IMR-90 (cell line): Measurements from ENCODE around the gene CYTH4. TPM values are rescaled to one million over a fixed set of nuclear protein-coding genes. Genes with fewer than 3 reads are reported as not detected.
"Not testable (repeated sequence)": the region's sequence is repeated elsewhere in the genome, so short reads cannot be mapped to it uniquely, and the experiment has no call there.

ENCODE experiments used
- ATAC-seq: fragments of 200-7000 bp; cut with Tn5 transposase; 2 replicates; pipeline ENCODE4 v1.9.1; 2020; ENCODE audit warnings: low read depth, mild to moderate bottlenecking, moderate library complexity
- BruUV-seq: library from RNA; stranded (reverse); fragments of 400-500 nt; replicated peaks from 2 replicates; lab custom pipeline; 2021; lab: Mats Ljungman, UMichigan
- CTCF ChIA-PET: fragments of 300-600 bp; formaldehyde crosslinking; extraction: SDS; loops from one replicate; lab custom pipeline; 2021; ENCODE audit warnings: antibody characterized with exemption; lab: Yijun Ruan, JAX
- POLR2A ChIA-PET: fragments of 300-600 bp; sonication (Branson Sonifier 250); formaldehyde crosslinking; loops from one replicate; lab custom pipeline; 2022; ENCODE audit warnings: antibody characterized with exemption; ENCODE audit not compliant: unreplicated experiment; lab: Charles Lee
- DNase-seq: peaks from one replicate; pipeline ENCODE4 v3.0.0; 2013
- H2AFZ ChIP-seq: replicated peaks from 2 replicates; pipeline ENCODE3; 2013; ENCODE audit warnings: low read length, mild to moderate bottlenecking; ENCODE audit not compliant: poor library complexity
- H2AK5ac ChIP-seq: 2 replicates; pipeline ENCODE4 v1.6.1; 2013; ENCODE audit warnings: low read depth, low read length, inconsistent platforms
- H2AK9ac ChIP-seq: replicated peaks from 2 replicates; pipeline ENCODE3; 2013; ENCODE audit warnings: mild to moderate bottlenecking, low read depth, low read length, moderate library complexity; ENCODE audit not compliant: poor library complexity
- H2BK120ac ChIP-seq: 2 replicates; pipeline ENCODE4 v1.6.1; 2013; ENCODE audit warnings: low read depth, low read length, inconsistent platforms
- H2BK15ac ChIP-seq: 3 replicates; pipeline ENCODE4 v1.6.1; 2013; ENCODE audit warnings: low read depth, low read length, inconsistent platforms
- H2BK20ac ChIP-seq: 2 replicates; pipeline ENCODE4 v1.6.1; 2013; ENCODE audit warnings: low read depth, mild to moderate bottlenecking, inconsistent platforms, low read length, moderate library complexity
- H2BK5ac ChIP-seq: 2 replicates; pipeline ENCODE4 v1.6.1; 2013; ENCODE audit warnings: mild to moderate bottlenecking, low read depth, low read length, inconsistent platforms; ENCODE audit not compliant: poor library complexity, severe bottlenecking
- H3K14ac ChIP-seq: replicated peaks from 2 replicates; pipeline ENCODE4 v1.6.1; 2013; ENCODE audit warnings: low read depth, low read length, inconsistent platforms
- H3K18ac ChIP-seq: 2 replicates; pipeline ENCODE4 v1.6.1; 2013; ENCODE audit warnings: low read depth, low read length, control low read depth
- H3K23ac ChIP-seq: 2 replicates; pipeline ENCODE4 v1.6.1; 2013; ENCODE audit warnings: low read depth, low read length, inconsistent platforms
- H3K27ac ChIP-seq: 2 replicates; pipeline ENCODE4 v1.5.1; 2013; ENCODE audit warnings: mild to moderate bottlenecking, control low read depth, low read length; ENCODE audit not compliant: insufficient read depth
- H3K27me3 ChIP-seq: 2 replicates; pipeline ENCODE4 v1.6.1; 2013; ENCODE audit warnings: low read length; ENCODE audit not compliant: control insufficient read depth, insufficient read depth
- H3K36me3 ChIP-seq: 2 replicates; pipeline ENCODE4 v1.6.1; 2013; ENCODE audit warnings: low read length, mixed read lengths; ENCODE audit not compliant: control insufficient read depth, insufficient read depth
- H3K4ac ChIP-seq: 2 replicates; pipeline ENCODE4 v1.6.1; 2013; ENCODE audit warnings: low read depth, low read length, inconsistent platforms
- H3K4me1 ChIP-seq: 2 replicates; pipeline ENCODE4 v1.6.1; 2013; ENCODE audit warnings: low read length, mixed read lengths; ENCODE audit not compliant: control insufficient read depth, insufficient read depth
- H3K4me2 ChIP-seq: 2 replicates; pipeline ENCODE4 v1.6.1; 2013; ENCODE audit warnings: low read depth, mild to moderate bottlenecking, control low read depth, low read length, moderate library complexity
- H3K4me3 ChIP-seq: 2 replicates; pipeline ENCODE4 v1.5.1; 2013; ENCODE audit warnings: low read depth, mild to moderate bottlenecking, control low read depth, low read length, moderate library complexity; ENCODE audit not compliant: insufficient read depth
- H3K56ac ChIP-seq: 2 replicates; pipeline ENCODE4 v1.6.1; 2013; ENCODE audit warnings: low read length, inconsistent platforms; ENCODE audit not compliant: insufficient read depth; ENCODE audit errors: extremely low read depth
- H3K79me1 ChIP-seq, 2 experiments: 2 replicates each; pipeline ENCODE4 v1.6.1; 2013; ENCODE audit warnings: low read length in 2 of 2, inconsistent platforms in 1 of 2, low read depth in 1 of 2
- H3K9ac ChIP-seq: 2 replicates; pipeline ENCODE4 v1.6.1; 2013; ENCODE audit warnings: low read depth, low read length, control low read depth
- H3K9me1 ChIP-seq: 2 replicates; pipeline ENCODE4 v1.6.1; 2013; ENCODE audit warnings: low read length, inconsistent platforms; ENCODE audit not compliant: insufficient read depth
- H3K9me3 ChIP-seq: 2 replicates; pipeline ENCODE4 v1.6.1; 2013; ENCODE audit warnings: low read length; ENCODE audit not compliant: control insufficient read depth, insufficient read depth
- H4K20me1 ChIP-seq: 2 replicates; pipeline ENCODE4 v1.6.1; 2013; ENCODE audit warnings: low read length, inconsistent platforms; ENCODE audit not compliant: insufficient read depth
- H4K5ac ChIP-seq: 2 replicates; pipeline ENCODE4 v1.6.1; 2013; ENCODE audit warnings: mild to moderate bottlenecking, low read depth, low read length, control low read depth
- H4K8ac ChIP-seq, 2 experiments: 2 replicates each; pipeline ENCODE4 v1.6.1; 2013; ENCODE audit warnings: low read depth in 2 of 2, low read length in 2 of 2, control low read depth in 1 of 2, inconsistent platforms in 1 of 2
- H4K91ac ChIP-seq: 2 replicates; pipeline ENCODE4 v1.6.1; 2013; ENCODE audit warnings: low read depth, low read length, inconsistent platforms; ENCODE audit not compliant: insufficient read depth
- CEBPB ChIP-seq: IDR thresholded peaks from 2 replicates; pipeline ENCODE4 v1.6.1; 2012; ENCODE audit warnings: low read depth, low read length, improper control_type of control experiment
- FOS ChIP-seq: fragments of 150-350 bp; IDR thresholded peaks from 2 replicates; pipeline ENCODE4 v1.6.1; 2016; ENCODE audit warnings: low read depth, low read length
- RFX5 ChIP-seq: IDR thresholded peaks from 2 replicates; pipeline ENCODE4 v1.8.0; 2012; ENCODE audit warnings: low read depth, mild to moderate bottlenecking, low read length, moderate library complexity
- WGBS, 2 experiments: methylation state at CpG; one replicate each; pipeline versions ENCODE4 v1.1.5 to v1.1.7; 2013; ENCODE audit warnings: missing lambda C conversion rate in 2 of 2; ENCODE audit not compliant: insufficient read length in 1 of 2; ENCODE audit errors: extremely low coverage in 2 of 2; 5-methylcytosine and 5-hydroxymethylcytosine counted together
- dilution Hi-C: fragments of 300-500 bp; cut with HindIII; formaldehyde crosslinking; loops from one replicate; pipeline ENCODE4 v1.14.3; 2018; ENCODE audit warnings: low sequenced_read_pairs; ENCODE audit not compliant: unreplicated experiment
- in situ Hi-C: fragments of 300-500 bp; cut with MboI; formaldehyde crosslinking; loops from 3 replicates; pipeline ENCODE4 v1.14.3; 2019; ENCODE audit warnings: low sequenced_read_pairs, inconsistent platforms, mixed read lengths
- intact Hi-C: fragments of 100-400 bp; cut with micrococcal nuclease; formaldehyde crosslinking; loops from 2 replicates; pipeline ENCODE4 v1.10.0; 2022
- polyA plus RNA-seq, 3 experiments: library from polyadenylated mRNA; depleted of rRNA; stranded (reverse); fragments of >200 nt; gene quantifications; 2 replicates each; pipeline ENCODE4 v1.2.3, GENCODE V29; 2012; ENCODE audit warnings: low replicate concordance in 1 of 3
- total RNA-seq: library from RNA; depleted of rRNA; stranded (reverse); fragments of >200 nt; gene quantifications from 2 replicates; pipeline ENCODE4 v1.2.3, GENCODE V29; 2012
- TF ChIP-seq, protein P1 (sequence below): conservative IDR thresholded peaks from 2 replicates; pipeline ENCODE4 v1.5.1; 2012; ENCODE audit warnings: mild to moderate bottlenecking, low read depth, low read length, improper control_type of control experiment

CYTH4 gene
- total and polyA plus RNA-seq, 2 of the 4 experiments (the other 2 are of a cell fraction) = 0.36 to 0.55 TPM

DNA sequence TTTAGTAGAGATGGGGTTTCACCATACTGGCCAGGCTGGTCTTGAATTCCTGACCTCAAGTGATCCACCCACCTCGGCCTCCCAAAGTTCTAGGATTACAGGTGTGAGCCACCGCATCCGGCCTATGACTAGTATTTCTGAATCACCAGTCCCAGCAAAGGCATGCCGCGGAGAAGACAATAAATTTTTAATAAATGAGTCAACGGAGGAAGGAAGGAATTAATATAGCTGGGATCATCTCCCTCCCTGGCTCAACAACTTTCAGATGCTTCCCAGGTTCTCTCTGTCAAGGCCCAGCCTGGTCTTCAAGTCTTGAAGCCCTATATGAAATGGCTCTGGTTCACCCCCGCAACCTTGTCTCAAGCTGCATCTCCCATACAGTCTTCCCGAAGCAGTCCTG, 45.7 kb downstream of the CYTH4 start:
- Histone ChIP-seq H2AFZ (peak overlapping the region; percentile 69), H3K23ac (peak overlapping the region; percentile 91), H3K9me3 (no peaks in the 10 kb centered on the region; the same call in 1 of the 2 replicates), H4K8ac (peak overlapping the region; percentile 92 to 93), H2BK15ac (peak overlapping the region; percentile 71), H2AK5ac (peak overlapping the region; percentile 99), H2AK9ac (peak overlapping the region; percentile 97), H3K18ac (peak overlapping the region; percentile 84), H3K4ac (peak overlapping the region; percentile 99), H4K91ac (peak overlapping the region; percentile 77), H3K4me3 (no peak overlapping the region), H3K4me2 (no peak overlapping the region), H3K56ac (peak overlapping the region; percentile 70), H2BK120ac (peak overlapping the region; percentile 98), H3K4me1 (peaks cover 18% of the 10 kb centered on the region), H4K20me1 (no peaks in the 10 kb centered on the region), H3K36me3 (no peaks in the 10 kb centered on the region), H3K27ac (peak overlapping the region; percentile 85), H2BK5ac (peak overlapping the region; percentile 89), H3K14ac (peak overlapping the region; percentile 99), H4K5ac (peak overlapping the region; percentile 80; the same call in 1 of the 2 replicates), H3K9ac (no peak overlapping the region; the same call in 1 of the 2 replicates), H3K9me1 (peaks cover 19% of the 10 kb centered on the region), H2BK20ac (peak overlapping the region; percentile 98), H3K27me3 (peaks cover 8% of the 10 kb centered on the region; the same call in 1 of the 2 replicates), H3K79me1 (no peaks in the 10 kb centered on the region)
- DNase-seq (peak; percentile 93), ATAC-seq (peak; percentile 47)
- ChIA-PET POLR2A (no interaction called here), CTCF (no interaction called here)
- dilution Hi-C loops (no loop called here), intact Hi-C loops (no loop called here), in situ Hi-C loops (no loop called here)
- WGBS, 2 experiments = 83% methylated on average over 1 of the region's 8 CpGs; no CpG with 5 or more reads in 1 of the 2 experiments
- TF ChIP-seq CEBPB (0 out of 2 replicates have a peak, but pooled peaks have one; percentile 4), RFX5 (no peak), FOS (peak; percentile 58; the same call in 1 of the 2 replicates)
- TF ChIP-seq, protein P1, sequence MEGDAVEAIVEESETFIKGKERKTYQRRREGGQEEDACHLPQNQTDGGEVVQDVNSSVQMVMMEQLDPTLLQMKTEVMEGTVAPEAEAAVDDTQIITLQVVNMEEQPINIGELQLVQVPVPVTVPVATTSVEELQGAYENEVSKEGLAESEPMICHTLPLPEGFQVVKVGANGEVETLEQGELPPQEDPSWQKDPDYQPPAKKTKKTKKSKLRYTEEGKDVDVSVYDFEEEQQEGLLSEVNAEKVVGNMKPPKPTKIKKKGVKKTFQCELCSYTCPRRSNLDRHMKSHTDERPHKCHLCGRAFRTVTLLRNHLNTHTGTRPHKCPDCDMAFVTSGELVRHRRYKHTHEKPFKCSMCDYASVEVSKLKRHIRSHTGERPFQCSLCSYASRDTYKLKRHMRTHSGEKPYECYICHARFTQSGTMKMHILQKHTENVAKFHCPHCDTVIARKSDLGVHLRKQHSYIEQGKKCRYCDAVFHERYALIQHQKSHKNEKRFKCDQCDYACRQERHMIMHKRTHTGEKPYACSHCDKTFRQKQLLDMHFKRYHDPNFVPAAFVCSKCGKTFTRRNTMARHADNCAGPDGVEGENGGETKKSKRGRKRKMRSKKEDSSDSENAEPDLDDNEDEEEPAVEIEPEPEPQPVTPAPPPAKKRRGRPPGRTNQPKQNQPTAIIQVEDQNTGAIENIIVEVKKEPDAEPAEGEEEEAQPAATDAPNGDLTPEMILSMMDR = no peak
- BruUV-seq = no TSS peak

DNA sequence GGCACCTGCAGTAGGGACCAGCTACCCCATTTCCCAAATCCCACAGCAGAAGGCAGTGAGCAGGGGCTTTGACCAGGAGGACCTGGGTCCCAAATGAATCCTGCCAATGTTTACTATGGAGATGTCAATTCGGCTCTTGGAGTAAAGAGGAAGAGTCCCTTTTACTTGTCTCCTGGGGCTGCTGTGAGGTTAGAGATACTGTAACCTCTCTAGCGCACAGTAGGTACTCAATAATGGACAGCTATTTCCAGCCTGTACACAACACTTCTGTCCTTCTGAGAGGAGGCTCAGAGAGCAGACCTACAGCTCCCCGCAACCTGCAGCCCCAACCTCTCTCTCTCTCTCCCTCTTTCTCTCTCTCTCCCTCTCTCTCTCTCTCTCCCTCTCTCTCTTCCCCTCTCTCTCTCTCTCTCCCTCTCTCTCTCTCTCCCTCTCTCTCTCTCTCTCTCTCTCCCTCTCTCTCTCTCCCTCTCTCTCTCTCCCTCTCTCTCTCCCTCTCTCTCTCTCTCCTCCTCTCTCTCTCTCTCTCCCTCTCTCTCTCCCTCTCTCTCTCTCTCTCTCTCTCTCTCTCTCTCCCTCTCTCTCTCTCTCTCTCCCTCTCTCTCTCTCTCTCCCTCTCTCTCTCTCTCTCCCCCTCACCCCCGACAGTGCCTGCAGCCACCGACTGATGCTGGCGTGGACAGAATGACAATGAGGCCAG, 46.4 kb downstream of the CYTH4 start:
- H3K23ac ChIP-seq = peak overlapping the region; percentile 91
- H3K4ac ChIP-seq = peak overlapping the region; percentile 99
- H3K27ac ChIP-seq = peak overlapping the region; percentile 85
- peak overlapping the region; percentile 98 for H2BK120ac ChIP-seq
- peak overlapping the region; percentile 98 for H2BK20ac ChIP-seq
- H4K20me1 ChIP-seq, H3K4me2 ChIP-seq, H3K9ac ChIP-seq, ATAC-seq, DNase-seq, H3K36me3 ChIP-seq, CTCF ChIA-PET, H3K4me3 ChIP-seq, dilution Hi-C loops, intact Hi-C loops, H3K79me1 ChIP-seq, POLR2A ChIA-PET, in situ Hi-C loops, BruUV-seq, H3K9me3 ChIP-seq, H3K27me3 ChIP-seq: not testable (repeated sequence)
- peaks cover 18% of the 10 kb centered on the region for H3K4me1 ChIP-seq
- peak overlapping the region; percentile 89 for H2BK5ac ChIP-seq
- WGBS, 2 experiments = no CpG with 5 or more reads among the region's 6 CpGs
- peak overlapping the region; percentile 93 for H4K91ac ChIP-seq
- H3K9me1 ChIP-seq = peaks cover 19% of the 10 kb centered on the region
- H2AK9ac ChIP-seq = peak overlapping the region; percentile 97
- H4K5ac ChIP-seq = peak overlapping the region; percentile 80; the same call in 1 of the 2 replicates
- peak overlapping the region; percentile 84 for H3K18ac ChIP-seq
- peak overlapping the region; percentile 99 for H3K14ac ChIP-seq
- H2AK5ac ChIP-seq = peak overlapping the region; percentile 99
- H2AFZ ChIP-seq = peak overlapping the region; percentile 80
- H4K8ac ChIP-seq = peak overlapping the region; percentile 92 to 93
- peak overlapping the region; percentile 90 for H2BK15ac ChIP-seq
- H3K56ac ChIP-seq = peak overlapping the region; percentile 70
